ENCODE measurements around the gene MKI67. TPM values are rescaled to one million over a fixed set of nuclear protein-coding genes. Genes with fewer than 3 reads are reported as not detected.

MKI67 gene
- total and polyA plus RNA-seq, 2 experiments from 2014 or later: 7.9 to 63.6 TPM

DNA sequence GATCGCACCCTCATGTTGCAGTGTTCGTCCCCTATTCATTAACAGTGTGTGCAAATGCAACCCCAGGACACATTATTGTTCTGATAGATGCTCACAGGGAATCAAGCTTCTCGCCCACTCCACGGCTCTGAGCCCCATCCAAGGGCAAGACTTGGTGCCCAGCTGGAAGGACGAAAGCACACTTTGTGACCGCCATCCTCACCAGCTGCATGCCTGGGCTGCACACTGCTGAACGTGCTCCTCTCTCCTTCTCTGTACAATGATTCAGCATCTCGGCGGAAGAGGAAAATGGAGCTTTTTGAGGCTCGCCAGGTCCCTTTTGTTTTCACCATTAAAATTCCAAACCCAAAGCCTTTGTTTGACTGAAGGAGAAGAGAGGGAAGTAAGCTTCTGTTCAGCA is 41.9 kb downstream of the MKI67 start:
- TF ChIP-seq, protein P1, sequence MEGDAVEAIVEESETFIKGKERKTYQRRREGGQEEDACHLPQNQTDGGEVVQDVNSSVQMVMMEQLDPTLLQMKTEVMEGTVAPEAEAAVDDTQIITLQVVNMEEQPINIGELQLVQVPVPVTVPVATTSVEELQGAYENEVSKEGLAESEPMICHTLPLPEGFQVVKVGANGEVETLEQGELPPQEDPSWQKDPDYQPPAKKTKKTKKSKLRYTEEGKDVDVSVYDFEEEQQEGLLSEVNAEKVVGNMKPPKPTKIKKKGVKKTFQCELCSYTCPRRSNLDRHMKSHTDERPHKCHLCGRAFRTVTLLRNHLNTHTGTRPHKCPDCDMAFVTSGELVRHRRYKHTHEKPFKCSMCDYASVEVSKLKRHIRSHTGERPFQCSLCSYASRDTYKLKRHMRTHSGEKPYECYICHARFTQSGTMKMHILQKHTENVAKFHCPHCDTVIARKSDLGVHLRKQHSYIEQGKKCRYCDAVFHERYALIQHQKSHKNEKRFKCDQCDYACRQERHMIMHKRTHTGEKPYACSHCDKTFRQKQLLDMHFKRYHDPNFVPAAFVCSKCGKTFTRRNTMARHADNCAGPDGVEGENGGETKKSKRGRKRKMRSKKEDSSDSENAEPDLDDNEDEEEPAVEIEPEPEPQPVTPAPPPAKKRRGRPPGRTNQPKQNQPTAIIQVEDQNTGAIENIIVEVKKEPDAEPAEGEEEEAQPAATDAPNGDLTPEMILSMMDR (IDR thresholded peaks at IDR 0.05; ENCODE audit: low read depth, low read length): no peak
- no peak for DNase-seq (ENCODE audit: low read depth in 1 of 2, low spot score in 1 of 2)
- Histone ChIP-seq H3K27me3 (no peaks in the 10 kb centered on the region), H3K4me3 (no peak overlapping the region), H3K4me1 (ENCODE audit: low read depth) (no peaks in the 10 kb centered on the region), H3K27ac (no peak overlapping the region), H3K9me3 (ENCODE audit: low read depth) (no peaks in the 10 kb centered on the region), H3K36me3 (no peaks in the 10 kb centered on the region)

GRCh38 chr10:128083191-128083895 is 42.9 kb downstream of the MKI67 start:
- no peaks in the 10 kb centered on the region for H3K9me3 ChIP-seq (ENCODE audit: low read depth)
- DNase-seq (ENCODE audit: low read depth in 1 of 2, low spot score in 1 of 2): no peak
- TF ChIP-seq, protein P1 (IDR thresholded peaks at IDR 0.05; ENCODE audit: low read depth, low read length): no peak
- H3K27ac ChIP-seq: no peak overlapping the region
- no peaks in the 10 kb centered on the region for H3K4me1 ChIP-seq (ENCODE audit: low read depth)
- H3K4me3 ChIP-seq: no peak overlapping the region
- no peaks in the 10 kb centered on the region for H3K36me3 ChIP-seq
- no peaks in the 10 kb centered on the region for H3K27me3 ChIP-seq

GRCh38 chr10:128081720-128082119 is 44.5 kb downstream of the MKI67 start:
- Histone ChIP-seq H3K9me3 (ENCODE audit: low read depth) (no peaks in the 10 kb centered on the region), H3K4me3 (no peak overlapping the region), H3K27ac (no peak overlapping the region), H3K4me1 (ENCODE audit: low read depth) (no peaks in the 10 kb centered on the region), H3K27me3 (no peaks in the 10 kb centered on the region), H3K36me3 (no peaks in the 10 kb centered on the region)
- DNase-seq (ENCODE audit: low read depth in 1 of 2, low spot score in 1 of 2): peak; percentile 13 to 34
- TF ChIP-seq, protein P1 (IDR thresholded peaks at IDR 0.05; ENCODE audit: low read depth, low read length): no peak

- DNase-seq (ENCODE audit: low read depth in 1 of 2, low spot score in 1 of 2): no peak
- H3K27ac ChIP-seq: no peak overlapping the region
- no peak overlapping the region for H3K4me3 ChIP-seq
- TF ChIP-seq, protein P1 (IDR thresholded peaks at IDR 0.05; ENCODE audit: low read depth, low read length): no peak
- H3K9me3 ChIP-seq (ENCODE audit: low read depth): no peaks in the 10 kb centered on the region
- H3K27me3 ChIP-seq: no peaks in the 10 kb centered on the region
- no peaks in the 10 kb centered on the region for H3K36me3 ChIP-seq
- no peaks in the 10 kb centered on the region for H3K4me1 ChIP-seq (ENCODE audit: low read depth)
Measured at GRCh38 chr10:128081222-128081621, 45.0 kb downstream of the MKI67 start.

DNA sequence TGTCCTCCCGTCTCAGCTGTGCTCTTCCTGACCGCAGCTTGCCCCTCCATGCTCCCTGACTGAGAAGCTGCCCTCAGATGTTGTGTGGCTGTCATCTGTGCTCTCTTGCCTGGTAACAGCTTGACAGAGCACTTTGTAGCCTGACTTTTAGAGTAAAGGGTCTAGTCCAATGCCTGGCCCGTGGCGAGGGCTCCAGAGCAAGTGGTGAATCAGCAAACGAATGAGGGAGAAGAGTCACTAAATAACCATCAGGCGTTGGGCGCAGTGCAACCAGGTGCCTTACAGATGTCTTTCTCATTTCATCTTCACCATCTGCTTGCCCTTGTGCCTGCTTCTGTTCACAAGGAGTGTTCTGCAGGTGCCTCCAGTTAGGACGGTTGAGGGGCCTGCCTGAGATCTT is 45.6 kb downstream of the MKI67 start:
- Histone ChIP-seq H3K9me3 (ENCODE audit: low read depth) (no peaks in the 10 kb centered on the region), H3K27ac (no peak overlapping the region), H3K4me3 (no peak overlapping the region), H3K36me3 (no peaks in the 10 kb centered on the region), H3K4me1 (ENCODE audit: low read depth) (no peaks in the 10 kb centered on the region), H3K27me3 (no peaks in the 10 kb centered on the region)
- TF ChIP-seq, protein P1 (IDR thresholded peaks at IDR 0.05; ENCODE audit: low read depth, low read length): no peak
- no peak for DNase-seq (ENCODE audit: low read depth in 1 of 2, low spot score in 1 of 2)

All from cardiac muscle cell (in vitro differentiated cells and primary cell).